ENCODE measurements around the gene MTUS2.

- TF ChIP-seq, protein P1, sequence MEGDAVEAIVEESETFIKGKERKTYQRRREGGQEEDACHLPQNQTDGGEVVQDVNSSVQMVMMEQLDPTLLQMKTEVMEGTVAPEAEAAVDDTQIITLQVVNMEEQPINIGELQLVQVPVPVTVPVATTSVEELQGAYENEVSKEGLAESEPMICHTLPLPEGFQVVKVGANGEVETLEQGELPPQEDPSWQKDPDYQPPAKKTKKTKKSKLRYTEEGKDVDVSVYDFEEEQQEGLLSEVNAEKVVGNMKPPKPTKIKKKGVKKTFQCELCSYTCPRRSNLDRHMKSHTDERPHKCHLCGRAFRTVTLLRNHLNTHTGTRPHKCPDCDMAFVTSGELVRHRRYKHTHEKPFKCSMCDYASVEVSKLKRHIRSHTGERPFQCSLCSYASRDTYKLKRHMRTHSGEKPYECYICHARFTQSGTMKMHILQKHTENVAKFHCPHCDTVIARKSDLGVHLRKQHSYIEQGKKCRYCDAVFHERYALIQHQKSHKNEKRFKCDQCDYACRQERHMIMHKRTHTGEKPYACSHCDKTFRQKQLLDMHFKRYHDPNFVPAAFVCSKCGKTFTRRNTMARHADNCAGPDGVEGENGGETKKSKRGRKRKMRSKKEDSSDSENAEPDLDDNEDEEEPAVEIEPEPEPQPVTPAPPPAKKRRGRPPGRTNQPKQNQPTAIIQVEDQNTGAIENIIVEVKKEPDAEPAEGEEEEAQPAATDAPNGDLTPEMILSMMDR (IDR thresholded peaks at IDR 0.05; ENCODE audit: insufficient read depth, low read length) = no peak
- TF ChIP-seq POLR2AphosphoS5 (IDR thresholded peaks at IDR 0.05; ENCODE audit: low read depth) = no peak
- TF ChIP-seq, protein P2, sequence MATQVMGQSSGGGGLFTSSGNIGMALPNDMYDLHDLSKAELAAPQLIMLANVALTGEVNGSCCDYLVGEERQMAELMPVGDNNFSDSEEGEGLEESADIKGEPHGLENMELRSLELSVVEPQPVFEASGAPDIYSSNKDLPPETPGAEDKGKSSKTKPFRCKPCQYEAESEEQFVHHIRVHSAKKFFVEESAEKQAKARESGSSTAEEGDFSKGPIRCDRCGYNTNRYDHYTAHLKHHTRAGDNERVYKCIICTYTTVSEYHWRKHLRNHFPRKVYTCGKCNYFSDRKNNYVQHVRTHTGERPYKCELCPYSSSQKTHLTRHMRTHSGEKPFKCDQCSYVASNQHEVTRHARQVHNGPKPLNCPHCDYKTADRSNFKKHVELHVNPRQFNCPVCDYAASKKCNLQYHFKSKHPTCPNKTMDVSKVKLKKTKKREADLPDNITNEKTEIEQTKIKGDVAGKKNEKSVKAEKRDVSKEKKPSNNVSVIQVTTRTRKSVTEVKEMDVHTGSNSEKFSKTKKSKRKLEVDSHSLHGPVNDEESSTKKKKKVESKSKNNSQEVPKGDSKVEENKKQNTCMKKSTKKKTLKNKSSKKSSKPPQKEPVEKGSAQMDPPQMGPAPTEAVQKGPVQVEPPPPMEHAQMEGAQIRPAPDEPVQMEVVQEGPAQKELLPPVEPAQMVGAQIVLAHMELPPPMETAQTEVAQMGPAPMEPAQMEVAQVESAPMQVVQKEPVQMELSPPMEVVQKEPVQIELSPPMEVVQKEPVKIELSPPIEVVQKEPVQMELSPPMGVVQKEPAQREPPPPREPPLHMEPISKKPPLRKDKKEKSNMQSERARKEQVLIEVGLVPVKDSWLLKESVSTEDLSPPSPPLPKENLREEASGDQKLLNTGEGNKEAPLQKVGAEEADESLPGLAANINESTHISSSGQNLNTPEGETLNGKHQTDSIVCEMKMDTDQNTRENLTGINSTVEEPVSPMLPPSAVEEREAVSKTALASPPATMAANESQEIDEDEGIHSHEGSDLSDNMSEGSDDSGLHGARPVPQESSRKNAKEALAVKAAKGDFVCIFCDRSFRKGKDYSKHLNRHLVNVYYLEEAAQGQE (IDR thresholded peaks at IDR 0.05; ENCODE audit: insufficient replicate concordance, low read depth) = no peak
Observed at GRCh38 chr13:29115842-29116241, 295.7 kb downstream of the MTUS2 start.

Data from HL-60 (cell line).